Fibroblast of villous mesenchyme (primary cell): ENCODE data around the gene AFAP1. TPM values are rescaled to one million over a fixed set of nuclear protein-coding genes. Genes with fewer than 3 reads are reported as not detected.
A peak's percentile ranks its signal among the peaks of the same experiment; 100 is the strongest.

Experiments used
- DNase-seq: peaks from one replicate; pipeline ENCODE4 v3.0.0-alpha.2; 2010; ENCODE audit warnings: low read depth
- H3K4me3 ChIP-seq: 2 replicates; pipeline ENCODE4 v1.5.1; 2011; ENCODE audit warnings: low read depth, mild to moderate bottlenecking, low read length
- CTCF ChIP-seq: IDR thresholded peaks from 2 replicates; pipeline ENCODE4 v1.5.1; 2012; ENCODE audit warnings: low read depth, mild to moderate bottlenecking, low read length; ENCODE audit not compliant: insufficient read depth
- total RNA-seq: library from RNA; depleted of rRNA; stranded (reverse); fragments of >200 nt; gene quantifications from 2 replicates; pipeline ENCODE4 v1.2.3, GENCODE V29; 2012

The AFAP1 gene
- total RNA-seq, 1 donor, result 133 TPM

DNA sequence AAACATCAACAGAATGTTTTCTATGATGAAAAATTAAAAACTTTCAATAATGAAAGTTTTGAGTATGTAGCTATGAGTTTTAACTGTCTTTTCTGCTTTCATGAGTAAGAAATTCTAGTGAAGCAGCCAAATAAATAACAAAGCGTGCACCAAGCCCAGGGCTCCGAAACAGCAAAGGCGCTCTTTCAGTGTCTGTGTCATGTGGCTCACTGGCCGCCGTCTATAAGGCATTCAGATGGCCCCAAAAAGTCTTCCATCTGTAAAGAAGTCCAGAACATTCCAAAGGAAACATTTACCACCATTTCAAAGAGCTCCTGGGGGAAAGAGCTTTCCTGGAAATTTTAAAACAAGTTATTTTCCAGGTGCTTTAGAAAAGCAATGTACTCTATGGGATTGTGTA, 139.9 kb downstream of the AFAP1 start:
- TF ChIP-seq CTCF, result no peak
- H3K4me3 ChIP-seq, result no peak overlapping the region
- no peak for DNase-seq

DNA sequence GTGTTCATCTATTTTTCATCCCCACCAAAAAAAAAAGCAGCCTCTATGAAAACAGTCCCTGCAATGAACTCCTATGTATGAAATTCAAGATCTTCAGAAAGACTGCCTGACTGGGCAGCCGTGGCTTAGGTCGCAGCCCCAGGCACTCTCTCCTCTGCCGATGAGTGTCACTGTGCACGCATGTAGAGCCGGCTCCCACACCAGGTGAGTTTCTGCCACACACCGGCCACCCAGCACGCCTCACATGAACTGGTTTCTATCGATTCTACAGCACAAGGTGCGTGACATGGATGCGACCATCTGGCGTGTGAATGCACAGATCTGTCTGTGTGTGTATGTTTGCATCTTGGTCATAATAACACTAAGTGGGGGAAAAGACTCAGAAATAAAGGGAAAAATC, 140.4 kb downstream of the AFAP1 start:
- no peak overlapping the region for H3K4me3 ChIP-seq
- no peak for TF ChIP-seq CTCF
- DNase-seq, result no peak

GRCh38 chr4:7798178-7798995, 141.3 kb downstream of the AFAP1 start:
- no peak for TF ChIP-seq CTCF
- no peak for DNase-seq
- H3K4me3 ChIP-seq, result no peak overlapping the region

DNA sequence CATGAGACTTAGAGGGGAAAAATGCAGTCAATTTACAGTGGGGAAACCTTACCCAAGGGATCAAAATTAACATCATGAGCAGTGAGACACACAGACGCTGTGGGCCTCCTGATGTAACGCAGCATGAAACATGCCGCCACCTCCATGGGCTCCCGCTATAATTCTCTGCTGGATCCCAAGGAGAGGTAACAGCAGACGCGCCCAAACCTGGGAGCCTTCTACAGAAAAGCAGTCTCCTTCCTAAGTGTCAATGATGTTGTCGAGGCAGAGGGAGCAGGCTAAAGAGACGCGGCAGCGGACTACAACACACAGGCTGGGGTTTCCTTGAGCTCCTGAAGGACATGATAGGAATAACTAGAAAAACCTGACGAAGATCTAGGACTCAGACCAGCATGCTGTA, 142.3 kb downstream of the AFAP1 start:
- no peak for DNase-seq
- no peak for TF ChIP-seq CTCF
- H3K4me3 ChIP-seq, result no peak overlapping the region

- H3K4me3 ChIP-seq, result no peak overlapping the region
- DNase-seq, result no peak
- no peak for TF ChIP-seq CTCF
These were observed 143.7 kb downstream of the AFAP1 start for GRCh38 chr4:7795983-7796382.

GRCh38 chr4:7793186-7793585, 146.5 kb downstream of the AFAP1 start:
- no peak for TF ChIP-seq CTCF
- DNase-seq, result peak; percentile 28

GRCh38 chr4:7792616-7793015, 147.0 kb downstream of the AFAP1 start:
- no peak for TF ChIP-seq CTCF
- H3K4me3 ChIP-seq, result no peak overlapping the region
- DNase-seq, result no peak

More at GRCh38 chr4:7793186-7793585, 146.5 kb downstream of the AFAP1 start:
- no peak overlapping the region for H3K4me3 ChIP-seq
